Measurements from ENCODE around the gene PRH2. TPM values are rescaled to one million over a fixed set of nuclear protein-coding genes. Genes with fewer than 3 reads are reported as not detected.

PRH2 gene
- not detected in 2 replicates for total RNA-seq

DNA sequence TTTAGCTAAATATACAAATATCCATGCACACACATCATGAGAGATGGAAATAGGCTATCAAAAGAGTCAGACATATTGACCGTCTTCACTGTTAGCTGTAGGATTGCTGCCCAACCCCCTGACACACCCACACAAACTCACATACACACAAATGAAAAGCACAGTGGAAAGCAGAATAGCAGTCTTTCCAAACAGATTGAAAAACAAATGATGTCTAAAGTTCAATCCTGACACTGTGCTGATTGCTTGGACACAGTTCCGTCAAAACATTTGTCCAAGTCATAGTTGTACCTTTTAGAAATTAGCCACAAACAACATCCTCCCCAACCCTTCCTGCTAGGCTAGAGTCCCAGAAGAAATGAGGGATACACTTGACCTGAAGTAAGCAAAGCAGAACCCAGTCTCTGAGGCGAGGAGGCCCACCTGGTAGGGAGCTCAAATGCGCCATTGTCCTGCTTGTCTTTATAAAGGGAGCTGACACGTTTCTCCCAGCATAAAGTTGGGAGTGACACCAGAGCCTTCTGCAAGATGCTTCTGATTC, at the start of gene PRH2:
Gene PRH2, plus strand, starts transcription at position 491 of the 541 bp plus-strand sequence. Its CDS starts 38 bp downstream, at position 529.

DNA sequence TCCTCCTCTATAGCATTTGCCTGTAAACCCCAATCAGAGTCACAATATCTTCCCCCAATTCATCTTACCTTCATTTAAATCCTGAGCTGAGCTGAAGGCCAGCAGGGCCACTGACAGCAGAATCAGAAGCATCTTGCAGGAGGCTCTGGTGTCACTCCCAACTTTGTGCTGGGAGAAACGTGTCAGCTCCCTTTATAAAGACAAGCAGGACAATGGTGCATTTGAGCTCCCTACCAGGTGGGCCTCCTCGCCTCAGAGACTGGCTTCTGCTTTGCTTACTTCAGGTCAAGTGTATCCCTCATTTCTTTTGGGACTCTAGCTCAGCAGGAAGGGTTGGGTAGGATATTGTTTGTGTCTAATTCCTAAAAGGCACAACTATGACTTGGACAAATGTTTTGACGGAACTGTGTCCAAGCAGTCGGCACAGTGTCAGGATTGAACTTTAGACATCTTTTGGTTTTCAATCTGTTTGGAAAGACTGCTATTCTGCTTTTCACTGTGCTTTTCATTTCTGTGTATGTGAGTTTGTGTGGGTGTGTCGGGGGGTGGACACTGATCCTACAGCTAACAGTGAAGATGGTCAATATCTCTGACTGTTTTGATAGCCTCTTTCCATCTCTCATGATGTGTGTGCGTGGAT, 44.8 kb upstream of the PRH2 start, which contains the start of gene PRH1:
Gene PRH1, minus strand, starts transcription at position 170 of the 640 bp plus-strand sequence. Its CDS starts 38 bp downstream, at position 132.

DNA sequence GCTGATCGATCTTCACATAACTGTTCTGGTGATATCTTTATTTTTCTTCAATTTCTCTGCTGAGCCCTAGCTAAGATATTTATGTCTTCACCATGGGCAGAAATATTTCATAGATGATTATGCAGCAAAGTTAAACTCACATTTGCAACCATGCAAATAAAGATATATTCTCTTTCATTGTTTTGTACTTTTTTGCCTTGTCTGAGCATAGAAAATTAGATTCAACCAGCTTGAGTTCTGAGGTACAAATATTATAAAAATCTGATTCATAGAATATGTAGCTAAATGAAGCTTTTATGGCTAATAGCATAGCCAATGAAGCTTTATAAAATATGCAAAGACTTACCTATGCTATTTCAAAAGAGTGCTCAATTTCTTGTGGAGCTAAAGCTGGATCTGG, 19.6 kb upstream of the PRH2 start, which contains the start of gene TAS2R13:
Gene TAS2R13, minus strand, starts transcription at position 101 of the 400 bp plus-strand sequence. CDS start 264 bp downstream, outside the sequence.

DNA sequence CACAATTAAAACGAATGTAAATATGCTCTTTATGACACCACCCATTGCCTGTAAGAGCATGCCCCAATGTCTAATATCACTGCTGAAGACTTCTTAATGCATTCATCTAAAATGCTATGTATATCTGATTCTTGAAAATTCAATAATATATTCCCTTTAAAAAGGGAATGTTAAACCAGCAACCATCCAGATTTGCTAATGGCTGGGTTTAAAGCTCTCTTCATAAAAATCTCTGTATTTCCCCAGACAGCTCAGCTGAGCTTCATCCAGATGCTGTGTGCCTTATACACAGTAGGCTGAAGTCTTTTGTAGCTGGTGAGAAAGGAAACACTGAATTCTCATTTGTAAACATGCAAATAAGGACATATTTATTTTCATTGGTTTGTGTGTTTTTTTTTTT, 10.1 kb downstream of the PRH2 start, which contains the start of gene TAS2R14:
Gene TAS2R14, minus strand, starts transcription at position 101 of the 400 bp plus-strand sequence. Its CDS starts 56 bp downstream, at position 45.

Other genes starting within 250 kb of the PRH2 start
- 157 and 215 TPM in 2 replicates for gene YBX3, start 205.9 kb upstream of the PRH2 start, total RNA-seq
- not detected in 2 replicates for gene TAS2R7, start 126.6 kb upstream of the PRH2 start, total RNA-seq
- not detected in 2 replicates for gene TAS2R8, start 122.0 kb upstream of the PRH2 start, total RNA-seq
- not detected in 2 replicates for gene TAS2R9, start 119.1 kb upstream of the PRH2 start, total RNA-seq
- gene TAS2R10, start 102.9 kb upstream of the PRH2 start, total RNA-seq = 0.13 TPM in 1 of 2 replicates, not detected in the other
- gene PRR4, start 79.8 kb upstream of the PRH2 start, total RNA-seq = 0.76 TPM in 1 of 2 replicates, not detected in the other
- 4.1 and 4.4 TPM in 2 replicates for gene PRH1, start 45.0 kb upstream of the PRH2 start, total RNA-seq
- 0.38 TPM in 1 of 2 replicates, not detected in the other for gene TAS2R13, start 19.7 kb upstream of the PRH2 start, total RNA-seq
- 0.16 and 2.2 TPM in 2 replicates for gene TAS2R14, start 10.0 kb downstream of the PRH2 start, total RNA-seq
- gene TAS2R50, start 57.7 kb downstream of the PRH2 start, total RNA-seq = 0.38 and 0.98 TPM in 2 replicates
- gene TAS2R20, start 69.1 kb downstream of the PRH2 start, total RNA-seq = 0.49 and 0.51 TPM in 2 replicates
- gene TAS2R19, start 93.4 kb downstream of the PRH2 start, total RNA-seq = 2.7 TPM in 1 of 2 replicates, not detected in the other
- 0.33 and 0.51 TPM in 2 replicates for gene TAS2R31, start 102.2 kb downstream of the PRH2 start, total RNA-seq
- gene TAS2R46, start 133.1 kb downstream of the PRH2 start, total RNA-seq = 0.38 TPM in 1 of 2 replicates, not detected in the other
- 0.16 TPM in 1 of 2 replicates, not detected in the other for gene TAS2R43, start 163.1 kb downstream of the PRH2 start, total RNA-seq
- gene TAS2R30, start 205.4 kb downstream of the PRH2 start, total RNA-seq = 0.63 and 0.98 TPM in 2 replicates
- 6.2 and 7.7 TPM in 2 replicates for gene SMIM10L1, start 242.0 kb downstream of the PRH2 start, total RNA-seq